Stimulated activated CD4-positive, alpha-beta T cell treated with anti-CD3 and anti-CD28 coated beads, TNF-alpha, amount 100 ng/mL, for 24 hours (primary cell): ENCODE results near the gene GLRX3.

ENCODE experiments used
- DNase-seq, 3 experiments: peaks; one replicate each; pipeline ENCODE4 v3.0.0-alpha.2; 2020; ENCODE audit warnings: low read depth in 3 of 3

Gene GLRX3

DNA sequence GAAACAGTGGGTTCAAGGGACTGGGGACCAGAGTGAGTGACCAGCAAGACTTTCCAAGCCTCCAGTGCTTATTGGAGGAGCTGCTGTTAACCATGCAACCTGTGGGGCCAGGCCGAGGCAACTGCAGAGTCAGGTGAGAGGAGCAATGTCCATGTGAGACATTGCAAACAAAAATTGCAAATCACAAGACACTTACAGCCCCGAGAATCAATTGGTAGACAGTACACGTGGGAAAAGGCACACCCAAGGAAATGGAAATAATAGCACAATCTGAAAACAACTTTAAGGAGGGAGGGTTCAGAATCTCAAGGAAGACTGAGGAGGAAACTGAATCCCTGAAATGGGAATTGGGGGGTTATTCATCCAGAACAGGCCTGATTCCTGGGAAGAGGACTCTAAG lies 72.6 kb downstream of the GLRX3 start:
- DNase-seq = no peak

DNA sequence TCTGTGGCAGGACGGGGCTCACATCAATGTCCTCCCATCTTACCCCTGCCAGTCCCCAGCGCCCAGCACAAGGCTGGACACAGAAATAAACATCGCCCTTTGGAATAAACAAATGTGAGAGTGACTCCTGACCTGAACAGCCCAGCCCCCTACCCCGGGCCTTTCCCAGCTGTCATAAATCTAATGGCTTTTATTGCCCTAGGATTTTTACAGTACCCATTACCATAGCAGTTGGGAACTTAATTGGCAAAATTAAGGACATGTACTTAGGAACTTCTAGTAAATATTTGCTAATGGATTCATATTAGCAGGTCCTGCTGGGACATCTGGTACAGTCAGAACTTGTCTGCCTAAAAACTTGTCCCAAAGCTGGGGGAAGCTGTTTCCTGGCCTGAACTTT lies 76.6 kb downstream of the GLRX3 start:
- DNase-seq = no peak

DNA sequence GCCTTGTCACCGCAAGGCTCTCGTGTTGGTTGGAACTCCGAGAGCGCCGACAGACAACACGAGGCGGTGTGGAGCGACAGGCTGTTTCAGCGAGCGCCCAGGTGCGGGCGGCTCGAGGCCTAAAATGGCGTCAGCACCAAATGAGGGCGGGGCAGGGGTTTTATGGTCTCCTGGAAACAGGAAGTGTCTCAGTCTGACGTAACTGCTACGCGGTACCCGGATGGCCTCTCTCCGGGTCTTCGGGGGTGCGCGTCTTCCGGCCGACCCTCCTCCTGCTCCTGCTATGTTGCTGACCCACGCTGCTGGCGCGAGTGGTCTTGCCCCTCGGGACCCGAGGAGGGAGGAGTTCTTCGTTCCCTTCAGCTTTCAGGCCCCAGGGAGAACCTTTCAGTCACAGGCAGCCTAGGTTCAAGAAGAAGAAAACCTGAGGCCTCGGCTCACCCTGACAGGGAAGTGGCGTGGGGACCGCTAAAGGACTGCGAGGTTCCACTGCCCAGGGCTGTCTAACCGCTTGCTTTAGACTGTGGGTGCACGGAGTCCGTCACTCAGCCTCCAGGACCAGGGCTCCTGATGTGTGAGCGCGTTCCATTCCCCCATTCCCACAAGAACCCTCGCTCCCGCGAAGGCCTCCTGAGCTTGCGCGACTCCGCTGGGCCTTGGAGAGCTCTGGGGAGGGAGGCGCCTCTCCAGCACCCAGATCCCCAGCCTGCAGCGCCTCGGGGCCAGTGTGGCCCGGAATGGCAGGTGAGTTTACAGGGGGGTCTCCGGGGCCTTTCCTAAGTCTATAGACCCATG lies 77.3 kb downstream of the GLRX3 start:
- DNase-seq = no peak

DNA sequence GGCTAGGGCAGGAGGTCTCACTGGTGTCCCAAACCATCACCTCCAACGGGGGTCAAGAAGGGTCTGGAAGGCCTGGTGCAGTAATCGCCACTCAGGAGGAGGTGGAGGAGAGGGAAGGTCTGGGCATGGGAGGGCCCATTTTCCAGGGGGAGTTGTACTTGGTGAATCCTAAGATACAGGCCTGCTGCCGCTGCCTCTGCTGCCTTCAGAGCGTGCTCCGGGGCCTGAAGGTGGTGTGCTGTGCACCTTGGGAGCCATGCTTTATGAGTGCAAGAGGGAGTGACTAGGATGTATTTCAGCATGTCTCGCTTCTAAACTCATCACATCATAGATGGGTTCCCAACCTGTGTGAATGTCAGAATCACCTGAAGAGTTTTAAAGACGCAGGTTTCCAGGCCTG lies 78.2 kb downstream of the GLRX3 start:
- DNase-seq = no peak

DNA sequence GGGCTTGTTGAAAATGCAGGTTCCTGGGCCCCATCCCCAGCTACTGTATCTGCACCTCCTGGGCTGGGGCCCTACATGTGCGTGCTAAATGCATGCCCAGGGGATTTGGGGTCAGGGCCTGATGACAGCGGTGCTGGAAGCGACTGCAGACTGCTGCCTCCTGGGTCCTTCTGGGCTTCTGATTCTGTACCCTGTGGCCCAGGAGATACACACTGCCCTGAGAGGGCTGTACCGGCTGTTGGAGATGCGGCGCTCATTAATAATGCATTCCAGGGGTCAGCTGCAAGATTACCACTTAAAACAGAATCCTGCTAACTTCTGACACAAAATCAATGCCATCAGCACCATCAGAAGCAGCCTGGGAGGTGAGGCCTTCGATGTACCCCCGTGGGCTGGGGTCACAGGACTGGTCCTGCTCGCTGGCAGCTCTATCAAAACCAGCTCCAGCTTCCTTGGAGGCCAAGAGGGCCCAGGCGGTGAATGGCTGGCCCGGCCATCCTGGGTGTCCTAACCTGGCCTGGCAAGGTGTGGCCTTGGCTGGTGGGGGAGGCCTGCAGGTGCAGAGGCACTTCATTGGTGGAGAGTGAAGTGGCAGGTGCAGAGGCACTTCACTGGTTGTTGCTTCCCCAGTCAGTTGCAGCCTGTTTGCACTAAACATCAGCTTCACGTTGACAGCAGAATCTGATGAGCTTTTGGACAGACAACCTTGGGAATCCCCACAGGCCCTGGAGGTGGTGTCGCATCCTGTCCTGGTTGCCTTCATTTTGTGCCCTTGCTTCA lies 79.2 kb downstream of the GLRX3 start:
- DNase-seq = no peak

DNA sequence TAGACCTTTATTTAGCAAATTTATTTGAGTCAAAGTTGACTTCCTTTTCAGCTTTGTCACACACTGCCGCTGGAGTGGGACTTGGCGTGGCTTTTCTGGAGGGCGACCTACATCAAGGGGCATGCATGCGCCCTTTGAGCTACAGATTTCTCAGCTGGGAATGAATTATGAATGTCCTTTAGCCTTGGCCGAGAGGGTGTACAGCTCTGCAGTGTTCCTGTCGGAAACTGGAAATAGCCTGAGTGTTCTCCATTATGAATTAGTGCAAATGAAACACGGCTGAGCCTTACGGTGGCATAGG lies 79.7 kb downstream of the GLRX3 start:
- no peak for DNase-seq

GRCh38 chr10:130218181-130218641 lies 82.0 kb downstream of the GLRX3 start:
- DNase-seq = no peak

GRCh38 chr10:130218936-130219335 lies 82.7 kb downstream of the GLRX3 start:
- DNase-seq = no peak

- no peak for DNase-seq
These were observed 84.3 kb downstream of the GLRX3 start for GRCh38 chr10:130220251-130221185.

DNA sequence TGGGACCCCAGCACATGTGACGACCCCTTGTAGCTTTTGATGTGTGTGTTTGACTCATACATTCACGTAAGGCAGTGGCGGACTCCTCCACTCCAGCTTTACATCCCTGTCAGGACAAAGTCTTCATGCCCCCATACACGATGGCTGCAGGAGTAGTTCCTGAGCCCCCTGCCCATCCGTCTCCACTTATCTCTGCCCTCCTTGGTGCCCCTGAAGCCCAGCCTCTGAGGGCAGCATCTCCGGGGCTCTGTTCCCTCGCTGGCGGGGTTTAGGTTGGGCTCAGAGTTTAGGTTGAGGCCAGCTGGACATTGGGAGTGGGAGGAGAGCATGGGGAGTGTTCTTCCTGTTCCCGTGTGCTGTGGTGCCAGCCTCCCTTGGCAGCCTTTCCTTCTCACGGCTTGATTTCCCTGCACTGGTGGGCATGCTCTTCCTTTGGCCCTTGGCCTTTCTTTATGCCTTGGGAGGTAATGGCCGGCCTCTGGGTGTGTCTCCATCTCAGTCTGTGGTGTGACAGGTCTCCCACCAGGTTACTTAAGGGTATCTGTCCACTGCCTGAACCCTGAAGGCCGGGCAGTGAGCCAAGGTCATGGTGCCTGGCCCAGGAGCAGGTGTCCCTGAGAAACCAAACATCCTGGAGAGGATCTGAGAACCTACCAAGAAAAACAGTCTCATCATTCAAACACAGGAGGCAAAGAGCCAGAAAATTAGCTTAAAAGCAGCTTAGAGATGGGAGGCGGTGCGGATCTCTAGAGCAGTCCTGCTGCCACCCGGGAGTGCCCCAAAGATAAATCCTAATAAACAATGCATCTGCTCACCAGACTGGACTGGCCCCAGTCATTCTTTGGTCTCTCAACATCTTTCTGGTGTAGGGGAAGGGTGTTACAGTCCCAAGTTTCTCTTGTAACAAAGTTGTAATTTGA lies 85.5 kb downstream of the GLRX3 start:
- no peak for DNase-seq

- DNase-seq = no peak
These were observed 86.2 kb downstream of the GLRX3 start for GRCh38 chr10:130222381-130222780.

- DNase-seq = no peak
These were observed 88.0 kb downstream of the GLRX3 start for GRCh38 chr10:130224228-130224627.

DNA sequence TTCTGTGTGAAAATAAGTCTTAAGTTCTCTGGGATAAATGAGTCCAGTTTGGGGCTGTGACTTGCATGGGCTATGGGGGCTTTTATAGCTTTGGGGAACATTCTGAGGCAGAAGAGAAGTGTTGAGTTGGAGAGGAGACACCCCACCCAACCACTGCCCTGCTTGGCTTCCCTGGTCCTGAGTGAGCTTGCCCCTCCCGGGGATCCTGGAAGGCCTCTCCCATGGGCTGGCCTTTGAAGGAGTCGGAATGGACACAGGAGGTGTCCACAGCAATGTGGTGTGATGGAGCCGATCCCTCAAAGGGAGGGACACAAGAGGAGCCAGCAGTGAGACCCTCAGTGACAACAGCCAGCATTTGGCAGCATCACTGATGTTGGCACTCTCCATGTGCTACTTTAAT lies 89.8 kb downstream of the GLRX3 start:
- no peak for DNase-seq

DNA sequence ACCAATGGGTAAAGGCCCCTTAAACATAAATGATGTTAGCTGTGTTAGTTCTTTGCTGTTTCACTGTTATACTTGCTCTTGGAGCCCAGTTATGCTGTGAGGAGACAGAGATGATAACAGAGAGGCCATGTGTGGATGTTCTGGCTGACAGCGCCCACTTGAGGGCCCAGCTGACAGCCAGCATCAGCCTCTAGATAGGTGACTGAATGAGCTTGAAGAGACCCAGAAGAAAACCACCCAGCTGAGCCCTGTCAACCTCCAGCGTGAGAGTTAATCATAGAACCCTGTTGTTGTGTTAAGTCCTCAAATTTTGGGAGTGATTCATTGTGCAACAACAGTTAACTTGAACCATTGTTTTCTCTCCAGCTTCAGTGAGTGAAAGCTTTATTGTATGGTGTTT lies 91.7 kb downstream of the GLRX3 start:
- DNase-seq = no peak
